GM12872 (cell line): ENCODE results near the gene PSMB5.

Experiments
- CTCF ChIP-seq: IDR thresholded peaks from 3 replicates; pipeline ENCODE4 v1.5.1; 2011; ENCODE audit warnings: low read depth, mild to moderate bottlenecking, low read length, moderate library complexity; ENCODE audit not compliant: insufficient read depth

Gene PSMB5

GRCh38 chr14:22978981-22979671 is 55.6 kb downstream of the PSMB5 start:
- no peak for TF ChIP-seq CTCF

- TF ChIP-seq CTCF: no peak
Observed at GRCh38 chr14:22978487-22978837, 56.2 kb downstream of the PSMB5 start.

- TF ChIP-seq CTCF: no peak
Observed at GRCh38 chr14:22977684-22978486, 56.8 kb downstream of the PSMB5 start.

GRCh38 chr14:22977434-22977683 is 57.3 kb downstream of the PSMB5 start:
- TF ChIP-seq CTCF: no peak

GRCh38 chr14:22976620-22977433 is 57.9 kb downstream of the PSMB5 start:
- no peak for TF ChIP-seq CTCF
